Regular cardiac myocyte (primary cell): ENCODE results near the gene WDR77. TPM values are rescaled to one million over a fixed set of nuclear protein-coding genes. Genes with fewer than 3 reads are reported as not detected.

ENCODE experiments used
- total RNA-seq: library from RNA; depleted of rRNA; stranded (reverse); fragments of >200 nt; gene quantifications from 2 replicates; pipeline ENCODE4 v1.2.3, GENCODE V29; 2014

WDR77 gene
- total RNA-seq, result 35.2 and 76.5 TPM in 2 replicates

GRCh38 chr1:111448918-111449702 lies at the start of gene WDR77, which contains the start of gene ATP5PB:
TSS of gene WDR77 (minus strand) at chr1:111449256. CDS start at chr1:111449169, 87 bp downstream.
TSS of gene ATP5PB (plus strand) at chr1:111449464. CDS start at chr1:111449542, 78 bp downstream.

Other genes starting within 250 kb of the WDR77 start
- gene DENND2D, start 248.6 kb downstream of the WDR77 start, total RNA-seq, result 2.1 and 10.7 TPM in 2 replicates
- 1.5 and 20.9 TPM in 2 replicates for gene CHI3L2, start 221.5 kb downstream of the WDR77 start, total RNA-seq
- gene CHIA, start 158.4 kb downstream of the WDR77 start, total RNA-seq, result not detected in 2 replicates
- gene OVGP1, start 21.5 kb downstream of the WDR77 start, total RNA-seq, result under 0.01 and 0.85 TPM in 2 replicates
- 168 and 283 TPM in 2 replicates for gene ATP5PB, start 208 bp upstream of the WDR77 start, total RNA-seq
- gene C1orf162, start 24.7 kb upstream of the WDR77 start, total RNA-seq, result 0.19 and 0.56 TPM in 2 replicates
- not detected in 2 replicates for gene ADORA3, start 54.4 kb upstream of the WDR77 start, total RNA-seq
- not detected in 2 replicates for gene TMIGD3, start 54.4 kb upstream of the WDR77 start, total RNA-seq
- gene RAP1A, start 170.5 kb upstream of the WDR77 start, total RNA-seq, result 19.7 and 42.4 TPM in 2 replicates